DMS 273 (cell line): ENCODE data around the gene PIK3CB.
"Not testable (repeated sequence)": the region's sequence is repeated elsewhere in the genome, so short reads cannot be mapped to it uniquely, and the experiment has no call there.

Source experiments
- DNase-seq: peaks from one replicate; lab custom pipeline; 2025; ENCODE audit not compliant: unreplicated experiment; lab: John Stamatoyannopoulos, UW

PIK3CB gene

DNA sequence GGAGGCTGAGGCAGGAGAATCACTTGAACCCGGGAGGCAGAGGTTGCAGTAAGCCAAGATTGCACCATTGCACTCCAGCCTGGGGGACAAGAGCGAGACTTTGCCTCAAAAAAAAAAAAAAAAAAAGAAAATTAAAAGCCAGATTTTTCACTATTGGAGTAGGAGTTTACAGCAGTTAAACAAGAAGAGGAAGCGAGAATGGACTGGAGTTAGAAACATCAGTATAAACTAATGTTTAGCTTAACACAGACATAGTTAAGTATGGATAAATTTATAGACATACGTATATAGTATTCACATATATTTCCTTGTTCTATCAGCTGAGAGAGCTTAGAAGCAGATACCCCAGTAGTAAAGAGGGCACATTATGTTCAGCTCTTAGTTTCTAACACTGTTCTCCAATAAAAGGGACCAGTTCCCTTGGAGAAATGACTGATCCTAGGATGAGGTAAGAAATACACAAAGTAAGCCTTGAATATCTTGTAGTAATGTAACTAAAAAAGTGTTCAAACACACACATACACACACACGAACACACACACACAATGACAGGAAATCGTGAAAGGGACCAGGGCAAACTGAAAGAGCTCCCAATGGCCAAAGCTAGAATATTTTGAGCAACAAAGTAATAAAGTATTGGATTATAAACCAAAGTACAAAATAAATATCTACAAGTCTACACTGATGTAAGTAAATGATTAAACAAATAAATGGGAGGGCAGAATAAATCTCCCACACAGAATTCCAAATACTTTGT lies 25.1 kb downstream of the PIK3CB start:
- no peak for DNase-seq

DNA sequence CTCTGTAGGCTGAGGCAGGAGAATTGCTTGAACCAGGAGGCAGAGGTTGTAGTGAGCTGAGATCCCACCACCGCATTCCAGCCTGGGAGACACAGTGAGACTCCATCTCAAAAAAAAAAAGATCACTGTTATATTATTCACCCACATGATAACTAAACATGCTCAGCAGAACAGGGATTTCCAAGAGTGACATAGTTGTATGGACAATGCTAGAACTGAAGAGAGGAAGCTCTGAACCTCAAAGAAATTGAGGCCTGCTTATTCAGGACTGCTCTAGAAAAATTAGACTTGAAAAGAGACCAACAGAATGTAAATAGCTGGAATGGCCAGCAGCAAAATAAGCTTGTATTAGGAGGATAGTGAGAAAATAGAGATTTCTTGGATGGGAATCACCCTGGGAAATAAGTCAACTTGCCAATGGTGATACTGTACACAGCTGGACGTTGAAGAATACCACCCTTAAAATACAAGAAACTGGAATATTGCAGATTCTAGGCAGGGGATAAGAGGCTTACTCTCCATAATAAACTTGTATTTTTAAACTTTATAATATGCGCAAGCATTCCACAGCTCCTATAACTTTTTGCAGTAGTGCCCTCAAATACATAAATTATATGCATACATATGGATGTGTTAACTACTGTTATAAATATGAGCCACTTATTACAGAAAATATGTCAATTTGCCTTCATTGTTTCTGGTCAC lies 28.2 kb downstream of the PIK3CB start:
- no peak for DNase-seq

DNA sequence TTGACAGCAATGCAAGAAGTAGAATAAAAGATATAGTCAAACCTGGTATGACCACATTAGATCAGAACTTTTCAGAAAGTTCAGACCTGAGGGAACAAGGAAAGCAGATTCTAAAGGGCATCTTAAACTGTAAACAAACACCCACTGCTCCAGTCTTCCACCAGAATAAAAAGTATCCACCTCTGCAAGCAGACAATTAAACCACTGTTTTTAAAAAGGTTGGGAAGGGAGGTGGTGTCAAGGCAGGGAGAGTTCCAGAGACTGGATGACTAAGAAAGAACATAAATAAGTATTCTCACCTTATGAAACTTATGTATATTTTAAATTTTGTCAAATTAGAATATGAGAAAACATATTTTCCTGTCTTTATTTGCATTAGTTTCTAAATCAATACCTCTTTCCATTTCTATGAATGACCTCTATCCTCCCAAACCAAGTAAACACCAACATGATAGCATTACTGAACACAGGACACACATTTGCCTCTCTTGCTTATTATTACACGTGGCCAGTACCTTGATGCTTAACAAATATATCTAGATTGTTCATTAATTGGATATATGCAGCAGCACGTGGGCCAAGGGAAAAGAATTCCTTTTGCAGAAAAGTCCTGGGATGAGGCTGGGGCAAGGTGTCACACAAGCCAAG lies 31.6 kb downstream of the PIK3CB start:
- DNase-seq = no peak

DNA sequence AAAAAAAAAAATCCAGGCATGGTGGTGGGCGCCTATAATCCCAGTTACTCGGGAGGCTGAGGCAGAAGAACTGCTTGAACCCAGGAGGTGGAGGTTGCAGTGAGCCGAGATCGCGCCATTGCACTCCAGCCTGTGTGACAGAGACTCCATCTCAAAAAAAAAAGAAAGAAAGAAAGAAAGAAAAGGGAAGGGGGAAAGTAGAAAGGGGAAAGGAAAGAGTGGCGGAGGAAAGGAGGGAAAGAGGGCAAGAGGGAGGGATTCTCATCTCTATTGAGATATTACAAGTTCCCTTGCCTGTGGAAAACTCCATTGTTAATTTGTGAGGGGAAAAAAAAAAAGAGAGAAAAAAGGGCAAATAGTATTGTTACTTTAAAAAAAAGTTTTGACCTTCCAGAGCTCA lies 32.5 kb downstream of the PIK3CB start:
- not testable (repeated sequence) for DNase-seq

DNA sequence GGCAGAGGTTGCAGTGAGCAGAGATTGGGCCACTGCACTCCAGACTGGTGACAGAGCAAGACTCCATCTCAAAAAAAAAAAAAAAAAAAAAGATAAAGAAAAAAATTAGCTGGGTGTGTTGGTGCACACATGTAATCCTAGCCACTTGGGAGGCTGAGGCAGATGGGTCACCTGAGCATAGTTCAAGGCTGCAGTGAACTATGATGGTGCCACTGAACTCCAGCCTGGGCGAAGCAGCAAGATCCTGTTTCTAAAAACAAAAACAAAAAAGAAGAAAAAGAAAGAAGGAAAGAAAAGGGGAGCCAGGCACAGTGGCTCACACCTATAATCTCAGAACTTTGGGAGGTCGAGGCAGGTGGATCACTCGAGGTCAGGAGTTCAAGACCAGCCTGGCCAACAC lies 32.9 kb downstream of the PIK3CB start:
- DNase-seq = no peak

DNA sequence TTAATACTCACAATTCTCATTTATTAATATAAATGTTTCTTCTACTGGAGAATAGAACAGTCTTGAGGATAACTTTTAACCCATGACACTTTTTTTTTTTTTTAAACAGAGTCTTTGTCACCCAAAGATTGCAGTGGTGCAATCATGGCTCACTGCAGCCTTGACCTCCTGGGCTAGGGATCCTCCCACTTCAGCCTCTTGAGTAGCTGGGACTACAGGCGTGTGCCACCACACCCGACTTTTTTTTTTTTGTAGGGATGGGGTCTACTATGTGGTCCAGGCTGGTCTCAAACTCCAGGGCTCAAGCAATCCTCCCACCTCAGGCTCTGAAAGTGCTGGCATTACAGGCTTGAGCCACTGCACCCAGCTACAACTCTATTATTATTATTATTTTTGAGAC lies 34.5 kb downstream of the PIK3CB start:
- no peak for DNase-seq

- no peak for DNase-seq
Measured at GRCh38 chr3:138799822-138800221, 34.9 kb downstream of the PIK3CB start.

DNA sequence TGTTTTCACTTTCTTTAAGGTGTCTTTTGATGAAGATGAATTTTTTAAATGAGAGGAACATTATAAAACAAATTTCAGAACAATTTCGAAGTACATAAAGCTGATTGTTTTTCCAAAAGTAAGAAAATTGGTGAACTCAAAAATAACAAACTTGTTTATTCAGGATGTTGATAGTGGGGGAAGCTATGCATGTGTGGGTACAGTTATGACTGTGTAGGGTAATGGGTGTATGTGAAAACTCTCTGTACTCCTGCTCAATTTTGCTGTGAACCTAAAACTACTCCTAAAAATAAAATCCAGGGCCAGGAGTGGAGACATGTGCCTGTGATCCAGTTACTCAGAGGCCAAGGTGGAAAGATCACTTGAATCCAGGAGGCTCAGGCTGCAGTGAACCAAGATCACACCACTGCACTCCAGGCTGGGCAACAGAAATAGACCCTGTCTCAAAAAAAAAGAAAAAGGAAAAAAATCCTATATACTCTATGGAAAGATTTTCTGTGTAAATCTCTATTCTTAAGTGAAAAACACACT lies 37.2 kb downstream of the PIK3CB start:
- DNase-seq = no peak

DNA sequence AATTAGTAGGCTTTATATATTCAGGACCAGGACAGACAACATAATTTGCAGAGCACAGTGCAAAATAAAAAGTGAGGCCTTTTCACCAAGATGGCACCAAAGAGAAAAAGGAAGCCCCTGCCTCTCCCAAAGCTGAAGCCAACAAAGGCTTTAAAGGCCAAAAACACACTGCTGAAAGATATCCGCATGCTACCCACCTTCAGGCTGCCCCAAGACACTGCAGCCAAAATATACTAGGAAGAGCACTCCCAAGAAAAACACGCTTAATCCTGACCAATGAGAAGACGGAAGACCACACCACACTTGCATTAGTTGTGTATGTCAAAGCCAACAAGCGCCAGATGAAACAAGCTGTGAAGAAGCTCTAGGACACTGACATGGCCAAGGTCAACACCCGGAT lies 38.0 kb downstream of the PIK3CB start:
- DNase-seq = no peak

DNA sequence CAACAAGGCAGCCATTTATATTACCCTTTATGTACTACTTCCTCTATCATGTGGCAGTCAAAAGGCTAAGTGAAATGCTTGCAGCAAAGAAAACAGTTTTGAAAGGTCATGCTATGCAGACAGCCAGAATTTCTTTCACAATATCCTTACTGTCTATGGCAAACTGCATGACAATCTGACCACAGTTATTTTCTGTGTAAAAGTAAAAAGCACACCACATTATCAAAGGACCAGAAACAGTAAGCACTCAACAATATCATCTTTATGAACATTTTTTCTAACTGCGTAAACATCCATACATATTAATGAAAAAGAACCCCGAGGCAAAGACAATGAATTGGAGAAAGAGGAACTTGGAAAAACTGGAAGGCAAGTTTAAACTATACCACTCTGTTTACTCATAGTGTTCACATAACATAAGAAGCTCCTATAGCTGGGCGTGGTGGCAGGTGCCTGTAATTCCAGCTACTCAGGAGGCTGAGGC lies 47.9 kb downstream of the PIK3CB start:
- no peak for DNase-seq

DNA sequence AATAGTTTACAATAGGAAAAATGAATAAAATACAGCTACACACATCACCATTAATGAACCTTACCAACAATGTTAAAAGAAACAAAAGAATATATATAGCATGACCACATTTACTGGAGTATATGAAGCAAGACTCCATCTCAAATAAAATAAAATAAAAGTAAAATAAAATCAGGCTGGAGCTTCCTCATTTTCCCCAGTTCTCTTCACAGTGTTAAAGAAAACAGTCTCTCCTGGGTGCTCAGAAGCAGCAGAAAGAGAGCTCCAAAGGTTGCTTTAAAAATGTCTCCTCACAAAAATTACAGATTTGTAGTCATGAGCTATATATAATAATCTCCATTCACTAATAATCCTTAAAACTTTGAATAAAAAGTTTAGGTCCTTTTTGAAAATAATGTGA lies 48.8 kb downstream of the PIK3CB start:
- DNase-seq = no peak

- not testable (repeated sequence) for DNase-seq
Measured at GRCh38 chr3:138785362-138785857, 49.3 kb downstream of the PIK3CB start.

DNA sequence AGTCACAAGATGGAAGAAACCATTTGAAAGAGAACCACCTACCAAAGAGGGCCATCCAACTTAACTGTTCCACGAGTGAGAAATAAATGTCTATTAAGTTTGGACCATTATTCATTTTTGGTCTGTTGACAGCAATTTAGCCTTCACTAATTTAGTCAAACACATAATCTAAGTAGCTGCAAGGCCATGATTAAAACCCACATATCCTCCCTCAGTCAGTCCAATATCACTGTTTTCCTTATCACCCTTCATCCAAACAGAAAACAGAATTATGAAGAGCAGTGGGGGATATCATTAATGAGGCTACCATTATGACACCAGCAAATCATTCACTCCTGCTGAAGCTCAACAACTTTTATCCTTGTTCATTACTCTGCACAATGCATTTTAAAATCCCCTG lies 52.0 kb downstream of the PIK3CB start:
- no peak for DNase-seq

- peak; percentile 47 for DNase-seq
Measured at GRCh38 chr3:138781012-138781470, 53.7 kb downstream of the PIK3CB start.

DNA sequence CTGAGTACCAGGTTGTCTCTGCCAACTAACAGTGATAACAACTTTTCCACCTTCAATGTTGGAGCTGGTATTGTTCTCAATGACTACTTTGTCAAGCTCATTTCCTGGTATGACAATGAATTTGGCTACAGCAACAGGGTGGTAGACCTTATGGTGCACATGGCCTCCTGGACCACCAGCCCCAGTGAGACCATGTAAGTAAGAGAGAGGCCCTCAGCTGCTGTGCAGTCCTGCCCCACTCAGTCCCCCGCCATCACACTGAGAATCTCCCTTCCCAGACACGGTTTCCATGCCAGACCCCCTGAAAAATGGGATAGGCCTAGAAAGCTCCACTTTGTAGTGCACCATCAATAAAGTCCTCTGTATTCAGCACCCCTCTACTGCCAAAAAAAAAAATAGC lies 56.1 kb downstream of the PIK3CB start:
- no peak for DNase-seq

GRCh38 chr3:138776961-138777360 lies 57.8 kb downstream of the PIK3CB start:
- no peak for DNase-seq

DNA sequence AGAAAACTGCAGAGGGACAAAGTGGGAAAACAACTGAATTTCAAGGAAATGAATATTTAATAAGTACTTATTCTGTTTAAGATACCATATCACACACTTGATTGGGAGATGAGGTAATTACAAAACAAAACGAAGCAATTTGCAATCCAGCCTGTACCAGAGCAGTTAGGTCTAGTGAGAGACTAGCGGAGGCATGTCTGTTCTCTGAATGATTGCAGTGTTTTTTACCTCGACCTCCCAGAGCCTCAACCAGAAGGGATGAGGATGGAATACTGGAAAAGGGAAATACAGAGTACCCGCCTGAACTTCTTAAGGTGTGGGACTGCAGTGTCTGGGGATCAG lies 59.5 kb downstream of the PIK3CB start:
- peak; percentile 67 for DNase-seq

DNA sequence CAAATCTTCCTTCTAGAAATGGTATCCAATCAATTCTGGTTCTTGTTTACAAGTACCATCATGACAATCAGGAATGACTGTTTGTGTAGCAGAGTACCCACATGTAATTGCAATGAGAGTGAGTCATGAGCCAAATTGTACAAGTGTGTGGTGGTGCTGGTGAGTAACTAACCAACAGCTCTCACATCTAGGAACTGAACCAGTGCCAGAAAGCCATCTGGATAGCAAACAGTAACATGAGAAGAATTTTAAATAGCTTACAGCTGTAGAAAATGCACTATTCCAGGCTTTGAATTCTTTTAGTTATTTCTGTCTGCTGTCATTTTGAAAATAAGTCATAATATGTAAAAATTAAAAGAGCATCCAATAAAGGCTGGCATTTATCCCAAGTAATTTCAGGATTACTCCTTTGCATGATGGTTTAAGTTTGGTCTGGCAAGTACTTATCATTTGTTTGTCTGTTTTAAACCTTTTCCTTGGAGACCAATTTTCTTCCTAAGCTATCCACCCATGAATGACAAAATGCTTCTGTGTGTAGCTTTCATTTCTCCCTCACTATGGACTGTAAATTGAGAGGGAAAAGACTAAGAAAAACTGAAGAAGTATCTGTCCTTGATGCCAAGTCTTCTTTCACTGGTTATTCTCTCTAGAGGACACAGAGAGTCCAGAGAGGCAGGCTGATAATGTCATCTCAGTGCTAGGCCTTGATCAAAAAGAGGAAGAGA lies 60.0 kb downstream of the PIK3CB start:
- DNase-seq = peak; percentile 99

- DNase-seq = no peak
Measured at GRCh38 chr3:138771585-138771984, 63.1 kb downstream of the PIK3CB start.

DNA sequence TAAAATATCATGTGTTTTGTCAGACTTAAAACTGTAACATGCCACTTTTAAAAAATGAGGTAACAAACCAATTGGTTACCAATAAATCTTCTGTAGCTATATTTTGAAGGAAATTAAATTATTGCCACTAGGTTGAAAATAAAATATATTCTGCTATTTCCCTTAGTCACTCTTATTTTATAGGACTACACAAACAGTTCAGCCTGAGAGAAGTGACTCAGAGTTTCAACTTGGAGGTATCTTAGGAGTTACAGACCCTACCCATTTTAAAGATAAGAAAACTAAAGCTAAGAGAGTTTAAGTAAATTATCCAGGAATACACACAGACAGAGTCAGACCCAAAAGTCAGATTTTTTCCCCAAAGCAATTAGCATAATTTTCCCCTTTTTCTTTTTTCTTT lies 65.1 kb downstream of the PIK3CB start:
- no peak for DNase-seq

DNA sequence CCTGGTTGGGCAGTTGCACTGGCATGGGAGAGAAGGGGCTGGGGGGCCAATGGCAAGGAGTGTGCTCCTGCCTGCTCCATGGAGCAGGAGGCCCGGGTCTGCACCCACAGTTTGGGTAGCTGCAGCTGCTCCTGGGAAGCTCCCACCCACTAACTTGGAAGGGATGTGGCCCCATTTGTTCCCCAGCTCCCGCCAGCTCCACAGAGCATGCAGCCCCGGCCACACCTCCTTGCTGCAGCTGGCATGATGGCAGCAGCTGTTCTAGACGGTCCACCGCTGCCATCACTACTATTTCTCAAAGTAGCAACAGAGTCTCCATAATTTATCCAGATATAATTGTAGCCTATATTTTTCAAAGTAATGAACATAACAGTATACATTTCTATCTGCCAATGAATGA lies 65.8 kb downstream of the PIK3CB start:
- DNase-seq = no peak
